Measurements from ENCODE around the gene SLC24A2.
"Not testable (repeated sequence)": the region's sequence is repeated elsewhere in the genome, so short reads cannot be mapped to it uniquely, and the experiment has no call there.

The SLC24A2 gene

GRCh38 chr9:19788614-19789271 lies at the start of gene SLC24A2:
Gene SLC24A2, minus strand, starts transcription at chr9:19789037.
- no peak for DNase-seq (ENCODE audit: low spot score)

GRCh38 chr9:19833331-19833730 lies 44.5 kb upstream of the SLC24A2 start:
- not testable (repeated sequence) for DNase-seq (ENCODE audit: low spot score)

GRCh38 chr9:19830796-19831195 lies 42.0 kb upstream of the SLC24A2 start:
- no peak for DNase-seq (ENCODE audit: low spot score)

GRCh38 chr9:19828576-19829109 lies 39.8 kb upstream of the SLC24A2 start:
- no peak for DNase-seq (ENCODE audit: low spot score)

- no peak for DNase-seq (ENCODE audit: low spot score)
Observed at GRCh38 chr9:19816769-19817168, 27.9 kb upstream of the SLC24A2 start.

- no peak for DNase-seq (ENCODE audit: low spot score)
Observed at GRCh38 chr9:19812194-19812593, 23.4 kb upstream of the SLC24A2 start.

GRCh38 chr9:19809422-19810269 lies 20.8 kb upstream of the SLC24A2 start:
- DNase-seq (ENCODE audit: low spot score): no peak

- DNase-seq (ENCODE audit: low spot score): no peak
Observed at GRCh38 chr9:19807182-19807892, 18.5 kb upstream of the SLC24A2 start.

GRCh38 chr9:19804431-19804830 lies 15.6 kb upstream of the SLC24A2 start:
- DNase-seq (ENCODE audit: low spot score): no peak

GRCh38 chr9:19800884-19801283 lies 12.0 kb upstream of the SLC24A2 start:
- DNase-seq (ENCODE audit: low spot score): no peak

- DNase-seq (ENCODE audit: low spot score): no peak
Observed at GRCh38 chr9:19799784-19800183, 10.9 kb upstream of the SLC24A2 start.

- DNase-seq (ENCODE audit: low spot score): no peak
Observed at GRCh38 chr9:19788152-19788551, 685 bp downstream of the SLC24A2 start.

GRCh38 chr9:19787672-19788071 lies 1.2 kb downstream of the SLC24A2 start:
- DNase-seq (ENCODE audit: low spot score): no peak

GRCh38 chr9:19785230-19785629 lies 3.6 kb downstream of the SLC24A2 start:
- DNase-seq (ENCODE audit: low spot score): no peak

GRCh38 chr9:19784136-19784535 lies 4.7 kb downstream of the SLC24A2 start:
- no peak for DNase-seq (ENCODE audit: low spot score)

GRCh38 chr9:19783500-19783899 lies 5.3 kb downstream of the SLC24A2 start:
- no peak for DNase-seq (ENCODE audit: low spot score)

- no peak for DNase-seq (ENCODE audit: low spot score)
Observed at GRCh38 chr9:19782005-19782404, 6.8 kb downstream of the SLC24A2 start.

- no peak for DNase-seq (ENCODE audit: low spot score)
Observed at GRCh38 chr9:19781240-19781639, 7.6 kb downstream of the SLC24A2 start.

GRCh38 chr9:19771446-19771845 lies 17.4 kb downstream of the SLC24A2 start:
- no peak for DNase-seq (ENCODE audit: low spot score)

- no peak for DNase-seq (ENCODE audit: low spot score)
Observed at GRCh38 chr9:19770973-19771372, 17.9 kb downstream of the SLC24A2 start.

- no peak for DNase-seq (ENCODE audit: low spot score)
Observed at GRCh38 chr9:19769213-19769612, 19.6 kb downstream of the SLC24A2 start.

GRCh38 chr9:19768798-19769197 lies 20.0 kb downstream of the SLC24A2 start:
- DNase-seq (ENCODE audit: low spot score): no peak

GRCh38 chr9:19759066-19759465 lies 29.8 kb downstream of the SLC24A2 start:
- no peak for DNase-seq (ENCODE audit: low spot score)
